Esophagus (tissue), 2 donors: Measurements from ENCODE around the gene C20orf141. TPM values are rescaled to one million over a fixed set of nuclear protein-coding genes. Genes with fewer than 3 reads are reported as not detected.

Experiments used
- H3K27ac ChIP-seq, 2 donors: one replicate each; pipeline ENCODE4 v1.5.1; 2013; ENCODE audit warnings: low read depth in 2 of 2, mild to moderate bottlenecking in 2 of 2, inconsistent platforms in 1 of 2, low read length in 1 of 2, moderate library complexity in 1 of 2
- H3K27me3 ChIP-seq, 2 donors: one replicate each; pipeline ENCODE4 v1.6.1; 2013; ENCODE audit warnings: low read length in 2 of 2, control low read depth in 1 of 2, mild to moderate bottlenecking in 1 of 2; ENCODE audit not compliant: insufficient read depth in 2 of 2, control insufficient read depth in 1 of 2
- H3K36me3 ChIP-seq, 2 donors: one replicate each; pipeline ENCODE4 v1.6.1; 2013; ENCODE audit warnings: low read length in 1 of 2; ENCODE audit not compliant: control insufficient read depth in 2 of 2, insufficient read depth in 2 of 2
- H3K4me1 ChIP-seq, 2 donors: one replicate each; pipeline ENCODE4 v1.6.1; 2013; ENCODE audit warnings: low read length in 1 of 2; ENCODE audit not compliant: control insufficient read depth in 2 of 2, insufficient read depth in 2 of 2
- H3K4me3 ChIP-seq, 2 donors: one replicate each; pipeline ENCODE4 v1.5.1; 2013; ENCODE audit warnings: low read length in 2 of 2, mild to moderate bottlenecking in 2 of 2, low read depth in 1 of 2, moderate library complexity in 1 of 2
- H3K9me3 ChIP-seq, 2 donors: one replicate each; pipeline ENCODE4 v1.6.1; 2013; ENCODE audit warnings: mild to moderate bottlenecking in 2 of 2, low read depth in 1 of 2, low read length in 1 of 2, moderate library complexity in 1 of 2; ENCODE audit not compliant: control insufficient read depth in 2 of 2, insufficient read depth in 1 of 2
- WGBS, 2 donors: extraction: QIAGEN DNeasy Blood & Tissue Kit; methylation state at CpG; one replicate each; pipeline ENCODE4 v1.1.7; 2013; 5-methylcytosine and 5-hydroxymethylcytosine counted together
- polyA plus RNA-seq, 2 donors: library from polyadenylated mRNA; stranded (reverse); fragments of 200-250 nt; gene quantifications; one replicate each; pipeline ENCODE4 v1.2.3, GENCODE V29; 2013
- donor health status: healthy with polysubstance abuse.
- donor health status: Bipolar disorder and iron deficiency.

Gene C20orf141
- polyA plus RNA-seq, 2 donors: not detected

DNA sequence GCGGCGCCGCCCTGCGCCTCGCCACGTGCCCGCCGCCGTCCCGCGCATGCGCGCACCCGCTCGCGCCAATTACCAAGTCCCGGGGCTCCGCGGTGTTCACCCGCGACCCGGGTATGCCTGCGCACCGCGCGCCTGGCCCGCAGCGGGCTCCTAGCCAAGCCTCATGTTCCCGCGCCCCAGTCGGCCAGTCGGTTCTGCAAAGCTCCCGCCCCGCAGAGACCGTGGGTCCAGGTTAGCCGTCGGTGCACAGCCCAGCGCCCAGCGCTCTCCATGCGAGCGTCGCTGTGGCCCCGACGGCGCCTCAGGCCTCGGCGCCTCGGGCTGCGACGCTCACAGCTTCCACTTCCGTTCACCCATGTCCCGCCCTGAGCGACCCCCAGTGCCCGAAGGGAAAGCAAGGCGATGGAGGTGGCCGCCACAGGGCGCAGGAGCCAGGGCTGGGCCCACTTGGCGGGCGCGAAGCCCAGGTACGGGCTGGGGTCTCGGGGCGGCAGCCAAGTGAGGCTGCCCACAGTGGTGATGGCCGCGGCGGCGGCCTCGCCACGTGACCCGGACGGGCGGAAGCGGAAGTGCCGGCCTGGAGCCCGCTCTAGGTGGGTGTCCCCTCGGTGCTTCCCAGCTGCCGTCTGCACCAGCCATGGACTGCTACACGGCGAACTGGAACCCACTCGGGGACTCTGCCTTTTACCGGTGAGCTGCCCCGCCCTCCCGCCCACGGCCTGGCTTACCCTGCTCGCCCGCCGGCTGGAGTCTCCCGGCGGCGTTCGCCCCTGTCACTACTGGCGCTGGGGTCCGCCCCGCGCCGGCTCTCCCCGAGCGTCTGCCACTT lies 25.6 kb downstream of the C20orf141 start, which contains the start of the genes PCED1A and VPS16:
TSS of gene PCED1A (minus strand) at position 518 of the 829 bp plus-strand sequence. CDS start 743 bp downstream, outside the sequence.
TSS of gene VPS16 (plus strand) at position 608 of the 829 bp plus-strand sequence. CDS start at position 638, 30 bp downstream.
- 3 to 4% methylated on average over 86 to 98 of the region's 98 CpGs for WGBS, 2 donors
- H3K4me3 ChIP-seq: peak within 1 kb of the TSS; percentile 85 to 88
- peaks cover 0 to 5% of the 10 kb centered on the region in 2 donors for H3K4me1 ChIP-seq
- no peaks in the 10 kb centered on the region for H3K27me3 ChIP-seq
- peaks cover 0 to 6% of the 10 kb centered on the region in 2 donors for H3K36me3 ChIP-seq
- peak within 1 kb of the TSS; percentile 89 to 92 for H3K27ac ChIP-seq
- no peaks in the 10 kb centered on the region for H3K9me3 ChIP-seq

GRCh38 chr20:2840967-2841531 lies 26.3 kb downstream of the C20orf141 start:
- Histone ChIP-seq H3K27ac (peak overlapping the region; percentile 89 to 92), H3K27me3 (no peaks in the 10 kb centered on the region), H3K4me1 (peaks cover 0 to 5% of the 10 kb centered on the region in 2 donors), H3K4me3 (peak overlapping the region; percentile 85 to 88), H3K36me3 (peaks cover 0 to 2% of the 10 kb centered on the region in 2 donors), H3K9me3 (no peaks in the 10 kb centered on the region)
- WGBS, 2 donors: 6 to 7% methylated on average over 33 of the region's 33 CpGs

DNA sequence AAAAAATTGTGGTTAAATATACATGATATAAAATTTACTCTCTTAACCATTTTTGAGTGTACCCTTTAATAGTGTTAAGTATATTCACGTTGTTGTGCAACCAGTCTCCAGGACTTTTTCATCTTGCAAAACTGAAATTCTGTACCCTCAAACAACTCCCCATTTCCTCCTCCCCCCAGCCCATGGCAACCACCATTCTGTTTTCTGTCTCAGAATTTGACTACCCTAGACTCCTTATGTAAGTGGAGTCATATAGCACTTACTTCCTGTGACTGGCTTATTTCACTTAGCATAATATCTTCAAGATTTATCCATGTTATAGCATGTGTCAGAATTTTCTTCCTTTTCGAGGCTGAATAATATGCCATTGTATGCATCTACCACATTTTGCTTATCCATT lies 30.8 kb downstream of the C20orf141 start:
- Histone ChIP-seq H3K27ac (no peak overlapping the region), H3K4me1 (no peaks in the 10 kb centered on the region), H3K4me3 (no peak overlapping the region), H3K9me3 (no peaks in the 10 kb centered on the region), H3K27me3 (no peaks in the 10 kb centered on the region), H3K36me3 (no peaks in the 10 kb centered on the region)
- WGBS, 2 donors: 84 to 87% methylated on average over 2 of the region's 2 CpGs

DNA sequence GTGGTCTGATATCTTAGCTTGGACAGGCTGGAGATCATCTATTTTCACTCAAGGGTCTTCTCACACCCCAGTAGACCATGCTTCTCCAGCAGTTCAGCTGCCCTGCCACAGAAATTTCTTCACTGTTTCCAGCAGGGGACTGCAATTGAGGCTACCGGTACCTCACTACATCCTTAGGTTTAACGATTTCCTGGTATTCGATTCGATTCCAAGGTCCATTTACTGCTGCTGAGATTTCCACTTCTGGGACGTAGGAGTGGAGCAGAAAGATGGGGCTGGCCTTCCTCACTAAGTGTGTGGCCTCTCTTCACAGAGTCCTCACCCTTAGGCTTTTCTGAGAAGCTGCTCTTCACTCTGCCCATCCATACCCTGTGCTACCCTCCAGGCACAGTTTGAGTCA lies 31.9 kb downstream of the C20orf141 start:
- no peak overlapping the region for H3K27ac ChIP-seq
- H3K4me3 ChIP-seq: no peak overlapping the region
- H3K9me3 ChIP-seq: no peaks in the 10 kb centered on the region
- H3K36me3 ChIP-seq: no peaks in the 10 kb centered on the region
- peaks cover 0 to 2% of the 10 kb centered on the region in 2 donors for H3K4me1 ChIP-seq
- WGBS, 2 donors: 86 to 88% methylated on average over 5 of the region's 5 CpGs
- no peaks in the 10 kb centered on the region for H3K27me3 ChIP-seq

DNA sequence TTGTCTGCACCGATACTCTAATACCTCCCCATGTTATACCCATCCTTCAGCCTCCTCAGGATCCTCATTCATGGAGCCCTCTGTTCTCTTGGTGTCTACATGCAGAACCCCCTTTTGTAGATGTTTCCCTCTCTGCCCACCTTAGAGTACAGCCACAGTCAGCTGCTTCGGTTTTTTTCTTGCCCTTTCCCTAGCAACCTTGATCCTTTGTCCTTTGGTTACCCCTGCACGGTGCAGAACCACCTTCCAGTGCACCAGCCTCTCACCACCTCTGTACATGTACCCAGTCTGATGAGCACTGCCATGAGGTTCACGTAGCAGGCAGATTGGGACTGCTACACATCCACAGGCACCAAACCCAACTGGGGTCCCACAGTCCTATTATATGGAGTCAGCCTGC lies 33.0 kb downstream of the C20orf141 start:
- Histone ChIP-seq H3K4me1 (peaks cover 2 to 3% of the 10 kb centered on the region in 2 donors), H3K36me3 (no peaks in the 10 kb centered on the region), H3K4me3 (no peak overlapping the region), H3K27me3 (no peaks in the 10 kb centered on the region), H3K27ac (no peak overlapping the region), H3K9me3 (no peaks in the 10 kb centered on the region)
- 94 to 95% methylated on average over 4 of the region's 4 CpGs for WGBS, 2 donors

DNA sequence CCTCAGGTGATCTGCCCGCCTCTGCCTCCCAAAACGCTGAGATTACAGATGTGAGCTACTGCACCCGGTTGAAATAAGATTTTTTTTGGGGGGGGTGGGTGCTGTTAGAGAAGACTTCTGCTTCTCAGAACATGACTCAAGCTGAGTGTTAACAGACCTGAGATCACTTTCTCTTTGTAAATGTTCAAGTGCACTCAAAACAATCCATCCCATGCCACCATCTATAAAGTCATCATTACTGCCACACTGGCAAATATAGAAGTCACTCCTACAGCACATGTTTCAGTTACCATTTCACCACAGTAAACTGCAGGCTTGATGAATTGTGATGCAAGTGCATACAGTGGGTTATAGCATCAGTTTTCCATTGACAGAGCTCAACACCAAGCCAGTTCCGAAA lies 34.7 kb downstream of the C20orf141 start:
- Histone ChIP-seq H3K4me1 (peaks cover 2 to 3% of the 10 kb centered on the region in 2 donors), H3K36me3 (no peaks in the 10 kb centered on the region), H3K4me3 (no peak overlapping the region), H3K9me3 (no peaks in the 10 kb centered on the region), H3K27me3 (no peaks in the 10 kb centered on the region), H3K27ac (no peak overlapping the region)
- WGBS, 2 donors: 78 to 82% methylated on average over 4 of the region's 4 CpGs

GRCh38 chr20:2851086-2851485 lies 36.3 kb downstream of the C20orf141 start:
- WGBS, 2 donors: 89 to 90% methylated on average over 10 of the region's 10 CpGs
- no peaks in the 10 kb centered on the region for H3K9me3 ChIP-seq
- H3K27ac ChIP-seq: no peak overlapping the region
- no peaks in the 10 kb centered on the region for H3K36me3 ChIP-seq
- no peak overlapping the region for H3K4me3 ChIP-seq
- no peaks in the 10 kb centered on the region for H3K27me3 ChIP-seq
- H3K4me1 ChIP-seq: peaks cover 2 to 3% of the 10 kb centered on the region in 2 donors

DNA sequence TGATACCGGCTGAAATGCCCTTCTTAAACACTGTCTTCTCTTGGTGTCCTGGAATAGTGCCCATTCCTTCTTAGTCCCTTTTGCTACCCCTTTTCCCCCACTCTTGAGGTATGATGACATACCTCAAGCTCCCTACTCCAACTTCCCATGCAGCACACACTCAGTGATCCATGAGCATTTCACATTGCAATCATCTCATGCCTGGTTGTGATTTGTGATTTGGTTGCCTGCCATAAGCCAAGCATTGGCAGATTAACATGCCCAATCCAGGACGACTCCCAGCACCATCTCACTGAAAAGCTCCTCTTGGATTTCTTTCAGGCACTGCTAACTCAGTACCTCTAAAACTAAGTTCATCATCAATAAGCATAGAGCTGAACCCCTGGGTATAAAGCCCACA lies 43.8 kb downstream of the C20orf141 start:
- WGBS, 2 donors: 86 to 89% methylated on average over 2 of the region's 2 CpGs
- Histone ChIP-seq H3K9me3 (no peaks in the 10 kb centered on the region), H3K27ac (no peak overlapping the region), H3K4me1 (no peaks in the 10 kb centered on the region), H3K4me3 (no peak overlapping the region), H3K27me3 (no peaks in the 10 kb centered on the region), H3K36me3 (peaks cover 5 to 26% of the 10 kb centered on the region in 2 donors)

DNA sequence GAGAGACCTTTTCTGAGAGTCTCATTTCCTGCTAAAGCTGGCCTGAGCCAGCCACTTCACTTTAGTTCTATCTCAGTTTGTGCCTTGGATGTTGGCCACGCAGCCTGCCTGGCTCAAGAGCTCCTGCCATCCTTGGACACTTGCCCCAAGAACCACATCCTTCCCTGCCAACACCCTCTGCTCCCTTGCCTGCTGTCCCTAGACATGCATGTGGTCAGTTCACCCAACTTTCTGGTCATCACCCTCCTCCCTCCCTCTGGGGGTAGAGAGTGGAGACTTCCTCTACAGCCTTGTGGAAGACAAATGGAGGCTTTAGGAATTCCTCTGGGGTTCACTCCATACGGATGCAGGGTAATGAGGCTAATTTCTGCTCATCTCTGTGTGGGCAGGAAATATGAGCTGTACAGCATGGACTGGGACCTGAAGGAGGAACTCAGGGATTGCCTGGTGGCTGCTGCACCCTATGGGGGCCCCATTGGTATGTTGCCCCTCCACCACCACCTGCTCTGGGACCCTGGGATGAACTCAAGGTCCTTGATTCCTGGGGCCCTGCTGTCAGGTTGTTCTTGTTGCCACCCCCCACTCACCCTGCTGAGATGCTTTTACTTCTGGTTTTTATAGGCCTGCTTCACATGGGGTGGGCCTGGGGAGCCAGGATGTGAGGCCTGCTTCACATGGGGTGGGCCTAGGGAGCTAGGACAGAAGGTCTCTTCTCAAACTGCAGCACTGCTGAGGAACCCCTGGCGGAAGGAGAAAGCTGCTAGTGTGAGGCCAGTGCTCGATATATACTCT lies 44.7 kb downstream of the C20orf141 start:
- no peaks in the 10 kb centered on the region for H3K4me1 ChIP-seq
- H3K4me3 ChIP-seq: no peak overlapping the region
- peaks cover 5 to 34% of the 10 kb centered on the region in 2 donors for H3K36me3 ChIP-seq
- 86 to 94% methylated on average over 4 of the region's 4 CpGs for WGBS, 2 donors
- no peaks in the 10 kb centered on the region for H3K27me3 ChIP-seq
- no peak overlapping the region for H3K27ac ChIP-seq
- no peaks in the 10 kb centered on the region for H3K9me3 ChIP-seq
